IMR-90 (cell line): ENCODE data around the gene JPT2. TPM values are rescaled to one million over a fixed set of nuclear protein-coding genes. Genes with fewer than 3 reads are reported as not detected.

Experiments used
- ATAC-seq: fragments of 200-7000 bp; cut with Tn5 transposase; 2 replicates; pipeline ENCODE4 v1.9.1; 2020; ENCODE audit warnings: low read depth, mild to moderate bottlenecking, moderate library complexity
- BruUV-seq: library from RNA; stranded (reverse); fragments of 400-500 nt; replicated peaks from 2 replicates; lab custom pipeline; 2021; lab: Mats Ljungman, UMichigan
- CTCF ChIA-PET: fragments of 300-600 bp; formaldehyde crosslinking; extraction: SDS; loops from one replicate; lab custom pipeline; 2021; ENCODE audit warnings: antibody characterized with exemption; lab: Yijun Ruan, JAX
- POLR2A ChIA-PET: fragments of 300-600 bp; sonication (Branson Sonifier 250); formaldehyde crosslinking; loops from one replicate; lab custom pipeline; 2022; ENCODE audit warnings: antibody characterized with exemption; ENCODE audit not compliant: unreplicated experiment; lab: Charles Lee
- DNase-seq: peaks from one replicate; pipeline ENCODE4 v3.0.0; 2013
- H2AFZ ChIP-seq: replicated peaks from 2 replicates; pipeline ENCODE3; 2013; ENCODE audit warnings: low read length, mild to moderate bottlenecking; ENCODE audit not compliant: poor library complexity
- H2AK5ac ChIP-seq: 2 replicates; pipeline ENCODE4 v1.6.1; 2013; ENCODE audit warnings: low read depth, low read length, inconsistent platforms
- H2AK9ac ChIP-seq: replicated peaks from 2 replicates; pipeline ENCODE3; 2013; ENCODE audit warnings: mild to moderate bottlenecking, low read depth, low read length, moderate library complexity; ENCODE audit not compliant: poor library complexity
- H2BK120ac ChIP-seq: 2 replicates; pipeline ENCODE4 v1.6.1; 2013; ENCODE audit warnings: low read depth, low read length, inconsistent platforms
- H2BK15ac ChIP-seq: 3 replicates; pipeline ENCODE4 v1.6.1; 2013; ENCODE audit warnings: low read depth, low read length, inconsistent platforms
- H2BK20ac ChIP-seq: 2 replicates; pipeline ENCODE4 v1.6.1; 2013; ENCODE audit warnings: low read depth, mild to moderate bottlenecking, inconsistent platforms, low read length, moderate library complexity
- H2BK5ac ChIP-seq: 2 replicates; pipeline ENCODE4 v1.6.1; 2013; ENCODE audit warnings: mild to moderate bottlenecking, low read depth, low read length, inconsistent platforms; ENCODE audit not compliant: poor library complexity, severe bottlenecking
- H3K14ac ChIP-seq: replicated peaks from 2 replicates; pipeline ENCODE4 v1.6.1; 2013; ENCODE audit warnings: low read depth, low read length, inconsistent platforms
- H3K18ac ChIP-seq: 2 replicates; pipeline ENCODE4 v1.6.1; 2013; ENCODE audit warnings: low read depth, low read length, control low read depth
- H3K23ac ChIP-seq: 2 replicates; pipeline ENCODE4 v1.6.1; 2013; ENCODE audit warnings: low read depth, low read length, inconsistent platforms
- H3K27ac ChIP-seq: 2 replicates; pipeline ENCODE4 v1.5.1; 2013; ENCODE audit warnings: mild to moderate bottlenecking, control low read depth, low read length; ENCODE audit not compliant: insufficient read depth
- H3K27me3 ChIP-seq: 2 replicates; pipeline ENCODE4 v1.6.1; 2013; ENCODE audit warnings: low read length; ENCODE audit not compliant: control insufficient read depth, insufficient read depth
- H3K36me3 ChIP-seq: 2 replicates; pipeline ENCODE4 v1.6.1; 2013; ENCODE audit warnings: low read length, mixed read lengths; ENCODE audit not compliant: control insufficient read depth, insufficient read depth
- H3K4ac ChIP-seq: 2 replicates; pipeline ENCODE4 v1.6.1; 2013; ENCODE audit warnings: low read depth, low read length, inconsistent platforms
- H3K4me1 ChIP-seq: 2 replicates; pipeline ENCODE4 v1.6.1; 2013; ENCODE audit warnings: low read length, mixed read lengths; ENCODE audit not compliant: control insufficient read depth, insufficient read depth
- H3K4me2 ChIP-seq: 2 replicates; pipeline ENCODE4 v1.6.1; 2013; ENCODE audit warnings: low read depth, mild to moderate bottlenecking, control low read depth, low read length, moderate library complexity
- H3K4me3 ChIP-seq: 2 replicates; pipeline ENCODE4 v1.5.1; 2013; ENCODE audit warnings: low read depth, mild to moderate bottlenecking, control low read depth, low read length, moderate library complexity; ENCODE audit not compliant: insufficient read depth
- H3K56ac ChIP-seq: 2 replicates; pipeline ENCODE4 v1.6.1; 2013; ENCODE audit warnings: low read length, inconsistent platforms; ENCODE audit not compliant: insufficient read depth; ENCODE audit errors: extremely low read depth
- H3K79me1 ChIP-seq, 2 experiments: 2 replicates each; pipeline ENCODE4 v1.6.1; 2013; ENCODE audit warnings: low read length in 2 of 2, inconsistent platforms in 1 of 2, low read depth in 1 of 2
- H3K9ac ChIP-seq: 2 replicates; pipeline ENCODE4 v1.6.1; 2013; ENCODE audit warnings: low read depth, low read length, control low read depth
- H3K9me1 ChIP-seq: 2 replicates; pipeline ENCODE4 v1.6.1; 2013; ENCODE audit warnings: low read length, inconsistent platforms; ENCODE audit not compliant: insufficient read depth
- H3K9me3 ChIP-seq: 2 replicates; pipeline ENCODE4 v1.6.1; 2013; ENCODE audit warnings: low read length; ENCODE audit not compliant: control insufficient read depth, insufficient read depth
- H4K20me1 ChIP-seq: 2 replicates; pipeline ENCODE4 v1.6.1; 2013; ENCODE audit warnings: low read length, inconsistent platforms; ENCODE audit not compliant: insufficient read depth
- H4K5ac ChIP-seq: 2 replicates; pipeline ENCODE4 v1.6.1; 2013; ENCODE audit warnings: mild to moderate bottlenecking, low read depth, low read length, control low read depth
- H4K8ac ChIP-seq, 2 experiments: 2 replicates each; pipeline ENCODE4 v1.6.1; 2013; ENCODE audit warnings: low read depth in 2 of 2, low read length in 2 of 2, control low read depth in 1 of 2, inconsistent platforms in 1 of 2
- H4K91ac ChIP-seq: 2 replicates; pipeline ENCODE4 v1.6.1; 2013; ENCODE audit warnings: low read depth, low read length, inconsistent platforms; ENCODE audit not compliant: insufficient read depth
- BHLHE40 ChIP-seq: fragments of 150-350 bp; IDR thresholded peaks from 2 replicates; pipeline ENCODE4 v1.6.1; 2016; ENCODE audit warnings: mild to moderate bottlenecking, low read depth, low read length
- CEBPB ChIP-seq: IDR thresholded peaks from 2 replicates; pipeline ENCODE4 v1.6.1; 2012; ENCODE audit warnings: low read depth, low read length, improper control_type of control experiment
- CHD1 ChIP-seq: IDR thresholded peaks from 2 replicates; pipeline ENCODE4 v1.6.1; 2012; ENCODE audit warnings: low read depth, low read length, improper control_type of control experiment
- MAFK ChIP-seq: IDR thresholded peaks from 2 replicates; pipeline ENCODE4 v1.6.1; 2012; ENCODE audit warnings: low read depth, low read length, improper control_type of control experiment
- MAZ ChIP-seq: IDR thresholded peaks from 2 replicates; pipeline ENCODE4 v1.6.1; 2012; ENCODE audit warnings: low read depth, mild to moderate bottlenecking, low read length, improper control_type of control experiment, moderate library complexity, borderline replicate concordance
- MXI1 ChIP-seq: IDR thresholded peaks from 2 replicates; pipeline ENCODE4 v1.6.1; 2012; ENCODE audit warnings: low read depth, mild to moderate bottlenecking, low read length, moderate library complexity, borderline replicate concordance
- POLR2A ChIP-seq: IDR thresholded peaks from 2 replicates; pipeline ENCODE4 v1.6.1; 2012; ENCODE audit warnings: mild to moderate bottlenecking, low read depth, low read length
- RAD21 ChIP-seq: IDR thresholded peaks from 2 replicates; pipeline ENCODE4 v1.6.1; 2012; ENCODE audit warnings: low read length, improper control_type of control experiment
- RCOR1 ChIP-seq: IDR thresholded peaks from 2 replicates; pipeline ENCODE4 v1.6.1; 2012; ENCODE audit warnings: mild to moderate bottlenecking, low read length, improper control_type of control experiment; ENCODE audit not compliant: insufficient replicate concordance
- RFX5 ChIP-seq: IDR thresholded peaks from 2 replicates; pipeline ENCODE4 v1.8.0; 2012; ENCODE audit warnings: low read depth, mild to moderate bottlenecking, low read length, moderate library complexity
- WGBS, 2 experiments: methylation state at CpG; one replicate each; pipeline versions ENCODE4 v1.1.5 to v1.1.7; 2013; ENCODE audit warnings: missing lambda C conversion rate in 2 of 2; ENCODE audit not compliant: insufficient read length in 1 of 2; ENCODE audit errors: extremely low coverage in 2 of 2; 5-methylcytosine and 5-hydroxymethylcytosine counted together
- dilution Hi-C: fragments of 300-500 bp; cut with HindIII; formaldehyde crosslinking; loops from one replicate; pipeline ENCODE4 v1.14.3; 2018; ENCODE audit warnings: low sequenced_read_pairs; ENCODE audit not compliant: unreplicated experiment
- in situ Hi-C: fragments of 300-500 bp; cut with MboI; formaldehyde crosslinking; loops from 3 replicates; pipeline ENCODE4 v1.14.3; 2019; ENCODE audit warnings: low sequenced_read_pairs, inconsistent platforms, mixed read lengths
- intact Hi-C: fragments of 100-400 bp; cut with micrococcal nuclease; formaldehyde crosslinking; loops from 2 replicates; pipeline ENCODE4 v1.10.0; 2022
- polyA plus RNA-seq, 3 experiments: library from polyadenylated mRNA; depleted of rRNA; stranded (reverse); fragments of >200 nt; gene quantifications; 2 replicates each; pipeline ENCODE4 v1.2.3, GENCODE V29; 2012; ENCODE audit warnings: low replicate concordance in 1 of 3
- total RNA-seq: library from RNA; depleted of rRNA; stranded (reverse); fragments of >200 nt; gene quantifications from 2 replicates; pipeline ENCODE4 v1.2.3, GENCODE V29; 2012
- TF ChIP-seq, protein P1 (sequence below): fragments of 150-350 bp; IDR thresholded peaks from 2 replicates; pipeline ENCODE4 v1.6.1; 2016; ENCODE audit warnings: low read depth, mild to moderate bottlenecking, low read length, moderate library complexity, borderline replicate concordance
- TF ChIP-seq, protein P2 (sequence below): fragments of 150-350 bp; IDR thresholded peaks from 2 replicates; pipeline ENCODE4 v1.6.1; 2017; ENCODE audit warnings: mild to moderate bottlenecking, antibody characterized with exemption, low read length, low read depth

JPT2 gene
- total and polyA plus RNA-seq, 2 of the 4 experiments (the other 2 are of a cell fraction) = 40.0 to 41.5 TPM

DNA sequence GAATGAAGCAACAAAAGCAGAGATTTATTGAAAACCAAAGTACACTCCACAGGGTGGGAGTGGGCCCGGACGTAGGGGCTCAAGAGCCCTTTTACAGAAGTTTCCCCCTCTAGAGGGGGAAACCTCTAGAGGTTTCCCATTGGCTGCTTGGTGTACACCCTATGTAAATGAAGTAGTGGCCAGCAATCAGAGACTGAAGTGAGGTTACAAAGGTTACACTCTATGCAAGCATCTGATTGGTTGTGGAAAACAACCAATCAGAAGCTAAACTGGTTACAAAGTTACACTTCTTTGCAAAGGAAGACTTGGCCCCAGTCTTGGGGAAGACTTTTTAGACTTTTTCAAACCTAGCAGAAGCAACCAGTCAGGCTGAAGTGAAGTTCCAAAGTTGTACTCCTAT is 38.8 kb upstream of the JPT2 start:
- no peak overlapping the region for H3K4ac ChIP-seq
- peaks cover 6% of the 10 kb centered on the region; the same call in 1 of the 2 replicates for H3K9me1 ChIP-seq
- no peak overlapping the region for H3K14ac ChIP-seq
- no peak overlapping the region for H3K4me2 ChIP-seq
- no TSS peak for BruUV-seq
- H3K9ac ChIP-seq = no peak overlapping the region
- H3K4me3 ChIP-seq = no peak overlapping the region
- no peak overlapping the region for H2BK5ac ChIP-seq
- H3K23ac ChIP-seq = no peak overlapping the region
- TF ChIP-seq MAFK (no peak), RAD21 (no peak), RFX5 (no peak), MXI1 (no peak), BHLHE40 (no peak), CEBPB (no peak), RCOR1 (no peak), CHD1 (no peak), POLR2A (no peak), MAZ (no peak)
- TF ChIP-seq, protein P1, sequence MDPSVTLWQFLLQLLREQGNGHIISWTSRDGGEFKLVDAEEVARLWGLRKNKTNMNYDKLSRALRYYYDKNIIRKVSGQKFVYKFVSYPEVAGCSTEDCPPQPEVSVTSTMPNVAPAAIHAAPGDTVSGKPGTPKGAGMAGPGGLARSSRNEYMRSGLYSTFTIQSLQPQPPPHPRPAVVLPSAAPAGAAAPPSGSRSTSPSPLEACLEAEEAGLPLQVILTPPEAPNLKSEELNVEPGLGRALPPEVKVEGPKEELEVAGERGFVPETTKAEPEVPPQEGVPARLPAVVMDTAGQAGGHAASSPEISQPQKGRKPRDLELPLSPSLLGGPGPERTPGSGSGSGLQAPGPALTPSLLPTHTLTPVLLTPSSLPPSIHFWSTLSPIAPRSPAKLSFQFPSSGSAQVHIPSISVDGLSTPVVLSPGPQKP = no peak
- TF ChIP-seq, protein P2, sequence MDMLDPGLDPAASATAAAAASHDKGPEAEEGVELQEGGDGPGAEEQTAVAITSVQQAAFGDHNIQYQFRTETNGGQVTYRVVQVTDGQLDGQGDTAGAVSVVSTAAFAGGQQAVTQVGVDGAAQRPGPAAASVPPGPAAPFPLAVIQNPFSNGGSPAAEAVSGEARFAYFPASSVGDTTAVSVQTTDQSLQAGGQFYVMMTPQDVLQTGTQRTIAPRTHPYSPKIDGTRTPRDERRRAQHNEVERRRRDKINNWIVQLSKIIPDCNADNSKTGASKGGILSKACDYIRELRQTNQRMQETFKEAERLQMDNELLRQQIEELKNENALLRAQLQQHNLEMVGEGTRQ = no peak
- H2AK5ac ChIP-seq = no peak overlapping the region
- ChIA-PET POLR2A (no interaction called here), CTCF (no interaction called here)
- WGBS, 2 experiments = no CpG with 5 or more reads among the region's 2 CpGs
- DNase-seq = no peak
- no peak overlapping the region for H3K27ac ChIP-seq
- H3K27me3 ChIP-seq = no peaks in the 10 kb centered on the region
- no peak overlapping the region for H3K18ac ChIP-seq
- no peak overlapping the region for H2AK9ac ChIP-seq
- intact Hi-C loops = no loop called here
- no peak overlapping the region for H4K8ac ChIP-seq
- H3K79me1 ChIP-seq = peaks cover 20 to 41% of the 10 kb centered on the region in 2 experiments
- H3K9me3 ChIP-seq = no peaks in the 10 kb centered on the region
- ATAC-seq = no peak
- H3K36me3 ChIP-seq = peaks cover 81% of the 10 kb centered on the region
- no peak overlapping the region for H3K56ac ChIP-seq
- in situ Hi-C loops = no loop called here
- H4K5ac ChIP-seq = no peak overlapping the region
- no peak overlapping the region for H2BK20ac ChIP-seq
- peaks cover 36% of the 10 kb centered on the region for H4K20me1 ChIP-seq
- no peak overlapping the region for H2BK15ac ChIP-seq
- H3K4me1 ChIP-seq = no peaks in the 10 kb centered on the region
- dilution Hi-C loops = no loop called here
- H2AFZ ChIP-seq = no peak overlapping the region
- H4K91ac ChIP-seq = no peak overlapping the region
- no peak overlapping the region for H2BK120ac ChIP-seq
